Activated CD8-positive, alpha-beta T cell treated with anti-CD3 and anti-CD28 coated beads, Interleukin-2, amount 10 ng/mL, durations not matched to agents 7 days and 5 days (primary cell): ENCODE measurements around the gene PTGFRN. TPM values are rescaled to one million over a fixed set of nuclear protein-coding genes. Genes with fewer than 3 reads are reported as not detected.
"Not testable (repeated sequence)": the region's sequence is repeated elsewhere in the genome, so short reads cannot be mapped to it uniquely, and the experiment has no call there.

Source experiments
- ATAC-seq: fragments of 150-1000 bp; cut with Tn5 transposase; one replicate; pipeline ENCODE4 v1.10.0; 2021; ENCODE audit warnings: moderate library complexity
- CTCF ChIA-PET: fragments of 350-600 bp; sonication (Branson Sonifier 250); formaldehyde crosslinking; loops from one replicate; lab custom pipeline; 2021; ENCODE audit warnings: antibody characterized with exemption; lab: Charles Lee
- POLR2A ChIA-PET: fragments of 350-600 bp; sonication (Branson Sonifier 250); formaldehyde crosslinking; loops from one replicate; lab custom pipeline; 2021; ENCODE audit warnings: antibody characterized with exemption; lab: Charles Lee
- DNase-seq: peaks from one replicate; pipeline ENCODE4 v3.0.0-alpha.2; 2020
- H3K27ac Mint-ChIP-seq: one replicate; pipeline ENCODE4 v1.8.0; 2021; ENCODE audit warnings: mild to moderate bottlenecking, mixed read lengths
- H3K27me3 Mint-ChIP-seq: one replicate; pipeline ENCODE4 v1.8.0; 2021; ENCODE audit warnings: low read depth, mixed read lengths
- H3K36me3 Mint-ChIP-seq: one replicate; pipeline ENCODE4 v1.8.0; 2021; ENCODE audit warnings: low read depth, mixed read lengths
- H3K4me1 Mint-ChIP-seq: one replicate; pipeline ENCODE4 v1.8.0; 2021; ENCODE audit warnings: low read depth, mixed read lengths
- H3K4me3 Mint-ChIP-seq: one replicate; pipeline ENCODE4 v1.8.0; 2021; ENCODE audit warnings: mild to moderate bottlenecking, mixed read lengths
- H3K9me3 Mint-ChIP-seq: one replicate; pipeline ENCODE4 v1.8.0; 2022; ENCODE audit warnings: mixed read lengths; ENCODE audit not compliant: insufficient read depth
- total RNA-seq, 2 experiments: library from RNA; stranded (reverse); gene quantifications; one replicate each; pipeline ENCODE4 v1.2.3, GENCODE V29; 2021

PTGFRN gene
- under 1 TPM; 0.89 to 0.90 TPM for total RNA-seq

DNA sequence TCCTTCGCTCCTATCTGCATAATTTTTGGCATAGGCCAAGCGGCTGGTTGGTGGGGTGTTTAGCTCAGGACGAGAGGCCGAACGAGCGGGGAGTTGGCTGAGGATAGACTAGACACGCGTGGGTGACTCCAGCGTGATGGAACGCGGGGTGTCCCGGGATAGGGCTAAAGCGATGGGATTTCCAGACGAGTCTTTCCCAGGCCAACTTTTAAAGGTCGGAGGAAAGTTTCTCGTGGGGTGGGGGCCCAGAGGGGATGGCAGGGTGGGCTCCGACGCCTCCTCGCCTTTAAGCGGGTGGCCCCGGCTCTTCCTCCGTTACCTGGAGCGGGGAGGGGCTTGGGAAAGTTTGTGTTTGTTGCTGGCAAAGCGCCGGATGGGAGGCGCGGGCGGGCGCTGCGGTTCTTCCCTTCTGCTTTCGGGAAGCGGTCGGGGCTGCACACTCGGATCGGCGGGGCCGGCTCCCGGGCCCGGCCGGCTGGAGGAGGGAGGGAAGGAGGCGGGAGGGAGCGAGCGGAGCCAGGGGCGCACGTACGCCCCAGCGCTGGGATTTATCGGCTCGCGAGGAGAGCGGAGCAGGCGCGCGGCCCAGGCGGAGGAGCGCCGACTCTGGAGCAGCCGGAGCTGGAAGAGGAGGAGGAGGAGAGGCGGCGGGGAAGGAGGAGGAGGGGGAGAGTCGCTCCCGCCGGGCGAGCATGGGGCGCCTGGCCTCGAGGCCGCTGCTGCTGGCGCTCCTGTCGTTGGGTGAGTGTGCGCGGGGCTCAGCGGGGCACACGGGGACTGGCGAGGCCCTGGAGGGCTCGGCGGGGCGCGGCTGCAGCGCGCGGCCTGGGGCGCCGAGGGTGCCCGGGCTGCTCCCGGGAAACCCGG is at the start of gene PTGFRN:
PTGFRN (plus strand) TSS at position 405 of the 867 bp plus-strand sequence; CDS start at position 693, 288 bp downstream.
- H3K27me3 Mint-ChIP-seq: peaks cover 9% of the 10 kb centered on the region
- DNase-seq (no peak), ATAC-seq (peak; percentile 68)
- no peak within 1 kb of the TSS for H3K27ac Mint-ChIP-seq
- peaks cover 4% of the 10 kb centered on the region for H3K4me1 Mint-ChIP-seq
- no peaks in the 10 kb centered on the region for H3K9me3 Mint-ChIP-seq
- POLR2A ChIA-PET: no interaction called here
- peak within 1 kb of the TSS; percentile 68 for H3K4me3 Mint-ChIP-seq
- CTCF ChIA-PET: interaction anchor here (1.7 kb wide), 1 partner anchor 56 kb away, joined by 5 read pairs; no protein-coding TSS in a partner anchor
- no peaks in the 10 kb centered on the region for H3K36me3 Mint-ChIP-seq

DNA sequence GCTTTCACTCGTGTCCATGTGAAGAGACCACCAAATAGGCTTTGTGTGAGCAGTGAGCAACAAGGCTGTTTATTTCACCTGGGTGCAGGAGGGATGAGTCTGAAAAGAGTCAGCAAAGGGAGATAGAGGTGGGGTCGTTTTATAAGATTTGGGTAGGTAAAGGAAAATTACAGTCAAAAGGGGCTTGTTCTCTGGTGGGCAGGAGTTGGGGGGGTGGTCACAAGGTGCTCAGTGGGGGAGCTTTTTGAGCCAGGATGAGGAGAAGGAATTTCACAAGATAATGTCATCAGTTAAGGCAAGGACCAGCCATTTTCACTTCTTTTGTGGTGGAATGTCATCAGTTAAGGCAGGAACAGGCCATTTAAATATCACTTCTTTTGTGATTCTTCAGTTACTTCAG is 49.5 kb upstream of the PTGFRN start:
- H3K9me3 Mint-ChIP-seq, H3K36me3 Mint-ChIP-seq, H3K4me1 Mint-ChIP-seq, POLR2A ChIA-PET, DNase-seq, ATAC-seq, H3K27ac Mint-ChIP-seq, CTCF ChIA-PET, H3K4me3 Mint-ChIP-seq, H3K27me3 Mint-ChIP-seq: not testable (repeated sequence)

DNA sequence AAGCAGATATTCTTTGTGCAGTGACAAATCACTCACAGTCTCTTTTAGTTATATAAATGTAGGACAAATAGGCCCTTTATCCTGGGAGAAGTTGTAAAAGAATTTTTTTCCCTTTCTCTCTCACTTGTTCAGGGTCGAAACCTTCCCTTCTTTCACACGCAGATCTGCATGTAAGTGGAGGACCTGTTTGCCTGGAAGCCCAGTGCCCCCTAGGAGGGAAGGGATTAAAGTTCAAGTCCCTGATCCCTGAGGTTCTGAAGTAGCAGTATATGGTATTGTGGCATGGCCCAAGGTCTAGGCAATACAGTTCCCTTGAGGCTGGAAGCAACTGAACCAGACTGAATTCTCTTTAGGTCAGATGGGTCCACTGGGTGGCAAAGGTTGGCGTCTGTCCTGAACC is 48.6 kb upstream of the PTGFRN start:
- ChIA-PET CTCF (no interaction called here), POLR2A (no interaction called here)
- no peak overlapping the region for H3K4me3 Mint-ChIP-seq
- DNase-seq: no peak
- no peak overlapping the region for H3K27ac Mint-ChIP-seq
- H3K4me1 Mint-ChIP-seq: no peaks in the 10 kb centered on the region
- no peaks in the 10 kb centered on the region for H3K27me3 Mint-ChIP-seq
- no peak for ATAC-seq
- no peaks in the 10 kb centered on the region for H3K36me3 Mint-ChIP-seq
- no peaks in the 10 kb centered on the region for H3K9me3 Mint-ChIP-seq

DNA sequence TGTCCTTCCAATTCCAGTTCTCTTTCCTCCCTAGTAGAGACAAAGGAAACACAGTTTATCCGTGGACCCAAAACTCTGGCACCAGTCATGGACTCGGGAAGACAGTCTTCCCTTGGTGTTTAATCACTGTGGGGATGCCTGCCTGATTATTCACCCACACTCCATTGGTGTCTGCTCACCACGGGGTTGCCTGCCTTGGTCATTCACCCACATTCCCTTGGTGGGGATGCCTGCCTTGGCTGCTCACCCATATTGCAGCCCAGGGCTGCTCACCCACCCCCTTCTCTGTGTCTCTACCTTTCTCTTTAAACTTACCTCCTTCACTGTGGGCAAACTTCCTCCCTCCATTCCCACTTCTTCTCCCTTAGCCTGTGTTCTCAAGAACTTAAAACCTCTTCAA is 46.7 kb upstream of the PTGFRN start:
- ATAC-seq, H3K9me3 Mint-ChIP-seq, CTCF ChIA-PET, H3K4me1 Mint-ChIP-seq, H3K27ac Mint-ChIP-seq, H3K27me3 Mint-ChIP-seq, DNase-seq, H3K36me3 Mint-ChIP-seq, H3K4me3 Mint-ChIP-seq, POLR2A ChIA-PET: not testable (repeated sequence)

DNA sequence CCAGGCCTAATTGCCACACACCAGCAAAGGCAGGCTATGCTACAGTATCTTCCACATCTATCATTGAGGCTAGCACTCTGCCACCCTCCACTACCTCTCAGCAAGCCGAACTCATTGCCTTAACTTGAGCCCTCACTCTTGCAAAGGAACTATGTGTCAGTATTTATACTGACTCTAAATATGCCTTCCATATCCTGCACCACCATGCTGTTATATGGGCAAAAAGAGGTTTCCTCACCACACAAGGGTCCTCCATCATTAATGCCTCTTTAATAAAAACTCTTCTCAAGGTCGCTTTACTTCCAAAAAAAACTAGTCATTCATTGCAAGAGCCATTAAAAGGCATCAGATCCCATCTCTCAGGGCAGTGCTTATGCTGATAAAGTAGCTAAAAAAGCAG is 43.2 kb upstream of the PTGFRN start:
- not testable (repeated sequence) for DNase-seq, H3K4me3 Mint-ChIP-seq, ATAC-seq, H3K27ac Mint-ChIP-seq, H3K9me3 Mint-ChIP-seq, H3K27me3 Mint-ChIP-seq, H3K4me1 Mint-ChIP-seq, H3K36me3 Mint-ChIP-seq
- CTCF ChIA-PET: interaction anchor here (1.3 to 1.8 kb wide), 2 partner anchors 11 to 129 kb away, joined by 4 to 5 read pairs; no protein-coding TSS in a partner anchor
- POLR2A ChIA-PET: interaction anchor here (0.7 kb wide), 1 partner anchor 15 kb away, joined by 3 read pairs; no protein-coding TSS in a partner anchor

DNA sequence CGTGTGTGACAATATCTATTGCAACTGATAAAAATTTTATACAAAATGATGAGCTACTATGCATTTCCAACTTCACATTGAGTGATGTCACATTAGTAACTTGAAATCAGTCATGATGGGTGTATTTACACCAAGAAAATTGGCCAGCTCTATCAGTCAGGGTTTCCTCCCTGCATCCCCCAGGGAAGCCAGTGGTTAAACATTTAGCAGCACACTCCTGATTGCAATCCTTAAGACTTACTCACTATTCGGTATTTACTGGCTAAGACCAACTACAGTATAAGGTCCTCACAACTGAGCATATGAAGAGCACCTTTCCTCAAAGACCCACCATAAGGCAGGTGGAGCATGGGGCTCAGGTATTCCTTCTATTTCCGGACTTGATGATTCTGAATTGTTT is 41.3 kb upstream of the PTGFRN start:
- DNase-seq: no peak
- ChIA-PET CTCF (interaction anchor here (1.8 kb wide), 1 partner anchor 131 kb away, joined by 4 read pairs; no protein-coding TSS in a partner anchor), POLR2A (no interaction called here)

DNA sequence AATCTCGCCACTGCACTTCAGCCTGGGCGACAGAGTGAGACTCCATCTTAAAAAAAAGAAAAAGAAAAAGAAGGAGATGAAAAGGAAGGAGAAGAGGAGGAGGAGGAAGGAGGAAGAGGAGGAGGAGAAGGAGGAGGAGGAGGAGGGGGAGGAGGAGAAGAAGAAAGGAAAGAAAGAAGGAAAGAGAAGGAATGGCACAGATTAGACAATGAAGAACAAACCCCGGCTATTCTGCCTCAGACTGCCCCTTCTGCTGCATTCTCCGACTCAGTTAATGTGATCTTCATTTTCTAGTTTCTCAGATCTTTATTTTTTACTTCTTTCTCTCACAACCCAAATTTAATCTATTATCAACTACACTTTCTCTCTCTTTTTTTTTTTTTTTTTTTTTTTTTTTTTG is 40.1 kb upstream of the PTGFRN start:
- POLR2A ChIA-PET: no interaction called here
- Mint-ChIP-seq H3K27ac (no peak overlapping the region), H3K27me3 (peaks cover 2% of the 10 kb centered on the region), H3K4me3 (no peak overlapping the region), H3K4me1 (peaks cover 8% of the 10 kb centered on the region), H3K36me3 (no peaks in the 10 kb centered on the region), H3K9me3 (no peaks in the 10 kb centered on the region)
- CTCF ChIA-PET: no interaction called here
- DNase-seq (no peak), ATAC-seq (no peak)

More for the DNA sequence above, 41.3 kb upstream of the PTGFRN start:
- ATAC-seq: no peak
- H3K4me3 Mint-ChIP-seq: no peak overlapping the region
- no peaks in the 10 kb centered on the region for H3K9me3 Mint-ChIP-seq
- H3K4me1 Mint-ChIP-seq: no peaks in the 10 kb centered on the region
- H3K27ac Mint-ChIP-seq: no peak overlapping the region
- peaks cover 2% of the 10 kb centered on the region for H3K27me3 Mint-ChIP-seq
- no peaks in the 10 kb centered on the region for H3K36me3 Mint-ChIP-seq

DNA sequence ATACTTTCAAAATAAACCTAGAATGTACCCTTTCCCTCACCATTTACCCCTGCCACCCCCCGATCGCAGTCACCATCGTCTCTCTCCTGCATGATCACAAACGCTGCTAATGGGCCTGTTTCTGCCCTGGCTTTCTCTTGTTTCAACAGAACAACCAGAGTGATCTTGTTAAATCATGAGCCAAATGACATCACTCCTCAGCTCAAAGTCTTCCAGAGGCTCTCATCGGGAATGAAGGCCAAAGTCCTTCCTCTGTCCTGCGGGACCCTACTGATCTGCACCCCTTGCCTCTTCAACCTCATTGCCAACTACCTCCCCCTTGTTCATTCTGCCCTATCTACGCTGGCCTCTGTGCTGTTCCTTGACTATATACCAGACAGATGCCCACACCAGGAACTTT is 39.4 kb upstream of the PTGFRN start:
- no peak overlapping the region for H3K4me3 Mint-ChIP-seq
- no peaks in the 10 kb centered on the region for H3K36me3 Mint-ChIP-seq
- no peaks in the 10 kb centered on the region for H3K9me3 Mint-ChIP-seq
- H3K4me1 Mint-ChIP-seq: peaks cover 14% of the 10 kb centered on the region
- ATAC-seq (no peak), DNase-seq (no peak)
- POLR2A ChIA-PET: no interaction called here
- CTCF ChIA-PET: no interaction called here
- peaks cover 2% of the 10 kb centered on the region for H3K27me3 Mint-ChIP-seq
- no peak overlapping the region for H3K27ac Mint-ChIP-seq

DNA sequence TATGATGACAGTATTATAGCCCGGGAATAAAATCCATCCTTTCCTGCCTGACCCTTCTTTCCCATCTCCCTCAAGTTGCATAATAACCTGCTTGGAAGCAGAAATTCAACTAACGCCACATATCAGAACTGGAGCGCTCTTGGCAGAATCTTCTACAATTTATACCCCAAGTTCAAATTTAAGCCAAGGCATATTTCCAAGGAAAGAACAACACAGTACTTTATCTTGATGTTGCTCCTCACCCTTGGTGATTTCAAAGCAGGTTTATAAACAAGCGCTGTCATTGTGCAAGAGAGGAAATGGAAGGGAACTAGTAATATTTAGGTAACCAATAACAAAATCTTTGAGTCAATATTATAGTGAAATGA is 38.0 kb upstream of the PTGFRN start:
- Mint-ChIP-seq H3K4me3 (no peak overlapping the region), H3K36me3 (no peaks in the 10 kb centered on the region), H3K9me3 (no peaks in the 10 kb centered on the region), H3K27me3 (peaks cover 2% of the 10 kb centered on the region), H3K27ac (no peak overlapping the region), H3K4me1 (peaks cover 19% of the 10 kb centered on the region)
- CTCF ChIA-PET: interaction anchor here (1.1 kb wide), 1 partner anchor 11 kb away, joined by 4 read pairs; no protein-coding TSS in a partner anchor
- DNase-seq: no peak
- ATAC-seq: no peak
- POLR2A ChIA-PET: no interaction called here

DNA sequence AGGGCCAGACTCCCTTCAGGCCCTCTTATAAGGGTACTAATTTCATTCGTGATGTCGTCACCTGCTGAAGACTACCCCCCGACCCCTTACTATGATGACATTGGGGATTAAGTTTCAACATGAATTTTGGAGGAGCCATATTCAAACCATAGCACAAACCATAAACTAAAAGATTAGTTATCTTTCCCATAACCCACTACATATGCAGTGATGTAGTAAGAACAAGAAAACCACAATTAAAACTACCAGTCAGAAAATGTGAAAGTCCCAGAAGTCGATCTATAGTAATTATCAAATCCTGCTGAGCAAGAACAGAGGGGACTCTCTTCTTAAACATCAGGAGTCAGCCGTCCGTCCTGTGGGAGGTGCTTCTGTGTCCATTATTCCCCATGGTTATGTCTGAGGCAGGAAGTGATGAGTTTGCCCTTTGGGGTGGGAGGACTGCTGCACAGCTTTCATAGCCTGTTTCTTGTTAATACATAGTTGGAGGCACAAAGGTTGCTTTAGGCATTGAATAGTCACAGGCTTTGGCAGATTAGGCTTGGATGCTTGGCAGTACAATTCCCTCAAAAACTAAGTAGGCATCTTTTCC is 35.9 kb upstream of the PTGFRN start:
- no peak overlapping the region for H3K27ac Mint-ChIP-seq
- DNase-seq (no peak), ATAC-seq (no peak)

DNA sequence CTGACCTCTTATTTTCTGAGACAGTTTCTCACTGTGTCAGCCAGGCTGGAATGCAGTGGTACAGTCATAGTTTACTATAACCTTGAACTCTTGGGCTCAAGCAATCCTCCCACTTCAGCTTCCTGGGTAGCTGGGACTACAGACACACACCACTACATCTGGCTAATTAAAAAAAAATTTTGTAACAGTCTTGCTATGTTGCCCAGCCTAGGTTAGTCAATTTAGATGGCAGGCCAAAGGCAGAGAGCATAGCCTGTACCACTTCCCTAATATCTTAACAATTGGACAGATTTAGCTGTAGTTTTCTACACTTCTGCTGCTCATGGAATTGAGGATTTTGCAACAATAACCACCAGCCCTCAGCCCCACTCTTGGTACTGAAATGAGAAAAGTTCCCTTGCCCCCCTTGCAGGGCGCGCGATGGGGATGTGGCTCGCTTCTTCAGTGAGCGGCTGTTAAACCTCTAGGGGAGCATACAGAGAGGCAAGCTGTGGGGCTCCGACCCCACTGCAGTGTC is 34.9 kb upstream of the PTGFRN start:
- Mint-ChIP-seq H3K9me3 (no peaks in the 10 kb centered on the region), H3K36me3 (no peaks in the 10 kb centered on the region), H3K27me3 (peaks cover 2% of the 10 kb centered on the region), H3K4me3 (no peak overlapping the region), H3K4me1 (peaks cover 19% of the 10 kb centered on the region), H3K27ac (no peak overlapping the region)
- ChIA-PET CTCF (interaction anchor here (0.8 to 1.6 kb wide), 4 partner anchors 12 to 60 kb away, joined by 3 to 6 read pairs (median 4); no protein-coding TSS in a partner anchor), POLR2A (interaction anchor here (1.4 kb wide), 2 partner anchors 111 to 186 kb away, joined by 3 read pairs; no protein-coding TSS in a partner anchor)
- DNase-seq (no peak), ATAC-seq (no peak)

More for the DNA sequence above, 35.9 kb upstream of the PTGFRN start:
- CTCF ChIA-PET: interaction anchor here (1.6 kb wide), 1 partner anchor 18 kb away, joined by 6 read pairs; no protein-coding TSS in a partner anchor
- POLR2A ChIA-PET: no interaction called here
- peaks cover 19% of the 10 kb centered on the region for H3K4me1 Mint-ChIP-seq
- H3K27me3 Mint-ChIP-seq: peaks cover 2% of the 10 kb centered on the region
- no peaks in the 10 kb centered on the region for H3K9me3 Mint-ChIP-seq
- H3K4me3 Mint-ChIP-seq: no peak overlapping the region
- no peaks in the 10 kb centered on the region for H3K36me3 Mint-ChIP-seq
